ENCODE data around the gene KCNAB3. TPM values are rescaled to one million over a fixed set of nuclear protein-coding genes. Genes with fewer than 3 reads are reported as not detected.
A peak's percentile ranks its signal among the peaks of the same experiment; 100 is the strongest.

The KCNAB3 gene
- total and polyA plus RNA-seq, 9 donors = 2.4 to 9.5 (median 5.0) TPM

- Histone ChIP-seq H3K27me3 (ENCODE audit: control insufficient read depth, insufficient read depth, low read length) (no peaks in the 10 kb centered on the region), H3K4me3 (ENCODE audit: low read length) (no peak overlapping the region), H3K27ac (ENCODE audit: low read length) (no peak overlapping the region), H3K4me1 (ENCODE audit: control insufficient read depth, insufficient read depth, low read length) (no peaks in the 10 kb centered on the region), H3K36me3 (ENCODE audit: control insufficient read depth, insufficient read depth, low read length) (peaks cover 84% of the 10 kb centered on the region), H3K9me3 (replicated peaks; ENCODE audit: control insufficient read depth, low read depth, low read length) (no peaks in the 10 kb centered on the region)
- WGBS (ENCODE audit: insufficient coverage) = 89% methylated on average over 29 of the region's 29 CpGs
- DNase-seq = no peak
Measured at GRCh38 chr17:7909089-7909488, 20.6 kb downstream of the KCNAB3 start.

DNA sequence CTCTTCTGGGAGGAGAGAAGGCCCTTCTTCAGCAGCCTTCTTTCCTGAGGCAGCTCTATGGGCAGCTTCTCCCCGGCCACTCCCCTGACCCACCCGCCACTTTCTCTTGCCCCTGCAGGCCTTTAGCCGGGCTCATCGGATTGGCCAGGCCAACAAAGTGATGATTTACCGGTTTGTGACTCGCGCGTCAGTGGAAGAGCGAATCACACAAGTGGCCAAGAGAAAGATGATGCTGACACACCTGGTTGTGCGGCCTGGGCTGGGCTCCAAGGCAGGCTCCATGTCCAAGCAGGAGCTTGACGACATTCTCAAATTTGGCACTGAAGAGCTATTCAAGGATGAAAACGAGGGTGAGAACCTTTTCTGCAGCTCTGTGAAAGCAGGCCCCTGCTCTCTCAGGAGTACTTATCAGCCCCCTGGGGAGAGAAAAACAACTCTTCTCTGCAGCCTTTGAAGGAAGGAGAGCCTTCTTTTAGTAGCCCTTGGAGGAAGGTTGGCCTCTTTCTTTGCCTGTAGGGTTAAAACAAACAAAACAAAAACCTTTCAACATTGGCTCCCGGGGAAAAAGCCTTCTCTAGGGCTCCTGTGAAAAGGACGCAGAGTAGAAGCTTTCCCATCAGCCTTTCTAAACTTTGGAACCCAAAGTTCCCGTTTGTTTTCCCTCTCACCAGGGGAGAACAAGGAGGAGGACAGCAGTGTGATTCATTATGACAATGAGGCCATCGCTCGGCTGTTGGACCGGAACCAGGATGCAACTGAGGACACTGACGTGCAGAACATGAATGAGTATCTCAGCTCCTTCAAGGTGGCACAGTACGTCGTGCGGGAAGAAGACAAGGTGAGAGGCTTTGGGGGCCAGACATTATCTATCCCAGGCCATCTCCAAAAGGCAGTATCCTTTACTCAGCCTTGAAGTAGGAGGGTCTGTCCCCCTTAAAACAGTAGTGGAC is 26.2 kb downstream of the KCNAB3 start:
- WGBS (ENCODE audit: insufficient coverage) = 55% methylated on average over 17 of the region's 22 CpGs
- Histone ChIP-seq H3K4me3 (ENCODE audit: low read length) (no peak overlapping the region), H3K4me1 (ENCODE audit: control insufficient read depth, insufficient read depth, low read length) (no peaks in the 10 kb centered on the region), H3K36me3 (ENCODE audit: control insufficient read depth, insufficient read depth, low read length) (peaks cover 94% of the 10 kb centered on the region), H3K27me3 (ENCODE audit: control insufficient read depth, insufficient read depth, low read length) (no peaks in the 10 kb centered on the region), H3K9me3 (replicated peaks; ENCODE audit: control insufficient read depth, low read depth, low read length) (no peaks in the 10 kb centered on the region), H3K27ac (ENCODE audit: low read length) (no peak overlapping the region)
- DNase-seq = no peak

DNA sequence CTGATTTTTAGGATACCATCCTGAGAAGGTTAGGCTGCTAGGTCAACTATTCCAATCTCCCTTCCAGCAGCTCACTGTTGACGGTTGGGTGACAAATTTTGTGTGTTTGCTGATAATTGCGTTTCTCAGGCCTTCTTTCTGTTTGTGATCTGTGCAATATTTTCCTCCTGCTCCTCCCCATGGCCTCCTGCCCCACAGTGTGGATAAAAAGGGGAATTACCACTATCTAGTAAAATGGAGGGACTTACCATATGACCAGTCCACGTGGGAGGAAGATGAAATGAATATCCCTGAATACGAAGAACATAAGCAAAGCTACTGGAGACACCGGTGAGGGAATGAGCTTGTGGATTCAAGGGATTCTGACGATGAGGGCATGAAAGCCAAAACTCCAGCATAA is 31.9 kb downstream of the KCNAB3 start:
- H3K27me3 ChIP-seq (ENCODE audit: control insufficient read depth, insufficient read depth, low read length) = no peaks in the 10 kb centered on the region
- no peak overlapping the region for H3K27ac ChIP-seq (ENCODE audit: low read length)
- H3K4me1 ChIP-seq (ENCODE audit: control insufficient read depth, insufficient read depth, low read length) = peaks cover 13% of the 10 kb centered on the region
- peak; percentile 80 for DNase-seq
- WGBS (ENCODE audit: insufficient coverage) = 44% methylated on average over 4 of the region's 6 CpGs
- H3K4me3 ChIP-seq (ENCODE audit: low read length) = no peak overlapping the region
- H3K9me3 ChIP-seq (replicated peaks; ENCODE audit: control insufficient read depth, low read depth, low read length) = no peaks in the 10 kb centered on the region
- peaks cover 86% of the 10 kb centered on the region for H3K36me3 ChIP-seq (ENCODE audit: control insufficient read depth, insufficient read depth, low read length)

GRCh38 chr17:7897090-7897489 is 32.6 kb downstream of the KCNAB3 start:
- 82% methylated on average over 12 of the region's 13 CpGs for WGBS (ENCODE audit: insufficient coverage)
- Histone ChIP-seq H3K4me3 (ENCODE audit: low read length) (no peak overlapping the region), H3K27me3 (ENCODE audit: control insufficient read depth, insufficient read depth, low read length) (no peaks in the 10 kb centered on the region), H3K4me1 (ENCODE audit: control insufficient read depth, insufficient read depth, low read length) (peaks cover 17% of the 10 kb centered on the region), H3K9me3 (replicated peaks; ENCODE audit: control insufficient read depth, low read depth, low read length) (no peaks in the 10 kb centered on the region), H3K36me3 (ENCODE audit: control insufficient read depth, insufficient read depth, low read length) (peaks cover 81% of the 10 kb centered on the region), H3K27ac (ENCODE audit: low read length) (no peak overlapping the region)
- DNase-seq = no peak

DNA sequence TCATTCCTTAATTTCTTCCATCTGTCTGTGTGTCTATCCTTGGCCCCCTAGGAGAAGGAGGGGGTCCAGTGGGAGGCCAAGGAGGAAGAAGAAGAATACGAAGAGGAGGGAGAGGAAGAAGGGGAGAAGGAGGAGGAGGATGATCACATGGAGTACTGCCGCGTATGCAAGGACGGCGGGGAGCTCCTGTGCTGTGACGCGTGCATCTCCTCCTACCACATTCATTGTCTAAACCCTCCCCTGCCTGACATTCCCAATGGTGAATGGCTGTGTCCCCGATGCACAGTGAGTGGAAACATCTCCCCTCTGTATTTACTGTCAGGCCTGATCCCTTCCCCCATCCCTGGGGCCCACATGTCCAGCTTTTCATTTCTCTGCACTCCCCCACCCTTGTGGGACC is 34.8 kb downstream of the KCNAB3 start:
- peaks cover 83% of the 10 kb centered on the region for H3K36me3 ChIP-seq (ENCODE audit: control insufficient read depth, insufficient read depth, low read length)
- H3K4me3 ChIP-seq (ENCODE audit: low read length) = no peak overlapping the region
- H3K27me3 ChIP-seq (ENCODE audit: control insufficient read depth, insufficient read depth, low read length) = peaks cover 2% of the 10 kb centered on the region
- DNase-seq = no peak
- H3K4me1 ChIP-seq (ENCODE audit: control insufficient read depth, insufficient read depth, low read length) = peaks cover 34% of the 10 kb centered on the region
- H3K27ac ChIP-seq (ENCODE audit: low read length) = no peak overlapping the region
- H3K9me3 ChIP-seq (replicated peaks; ENCODE audit: control insufficient read depth, low read depth, low read length) = no peaks in the 10 kb centered on the region
- 95% methylated on average over 3 of the region's 8 CpGs for WGBS (ENCODE audit: insufficient coverage)

GRCh38 chr17:7894226-7894625 is 35.4 kb downstream of the KCNAB3 start:
- peaks cover 2% of the 10 kb centered on the region for H3K27me3 ChIP-seq (ENCODE audit: control insufficient read depth, insufficient read depth, low read length)
- H3K4me3 ChIP-seq (ENCODE audit: low read length) = no peak overlapping the region
- no peaks in the 10 kb centered on the region for H3K9me3 ChIP-seq (replicated peaks; ENCODE audit: control insufficient read depth, low read depth, low read length)
- no peak for DNase-seq
- no peak overlapping the region for H3K27ac ChIP-seq (ENCODE audit: low read length)
- H3K4me1 ChIP-seq (ENCODE audit: control insufficient read depth, insufficient read depth, low read length) = peaks cover 40% of the 10 kb centered on the region
- peaks cover 78% of the 10 kb centered on the region for H3K36me3 ChIP-seq (ENCODE audit: control insufficient read depth, insufficient read depth, low read length)
- WGBS (ENCODE audit: insufficient coverage) = no CpG with 5 or more reads among the region's 9 CpGs

- Histone ChIP-seq H3K4me3 (ENCODE audit: low read length) (no peak overlapping the region), H3K27ac (ENCODE audit: low read length) (no peak overlapping the region), H3K36me3 (ENCODE audit: control insufficient read depth, insufficient read depth, low read length) (peaks cover 69% of the 10 kb centered on the region), H3K9me3 (replicated peaks; ENCODE audit: control insufficient read depth, low read depth, low read length) (no peaks in the 10 kb centered on the region), H3K4me1 (ENCODE audit: control insufficient read depth, insufficient read depth, low read length) (peaks cover 49% of the 10 kb centered on the region), H3K27me3 (ENCODE audit: control insufficient read depth, insufficient read depth, low read length) (peaks cover 2% of the 10 kb centered on the region)
- 56% methylated on average over 3 of the region's 15 CpGs for WGBS (ENCODE audit: insufficient coverage)
- peak; percentile 74 for DNase-seq
Measured at GRCh38 chr17:7893187-7893880, 36.3 kb downstream of the KCNAB3 start.

DNA sequence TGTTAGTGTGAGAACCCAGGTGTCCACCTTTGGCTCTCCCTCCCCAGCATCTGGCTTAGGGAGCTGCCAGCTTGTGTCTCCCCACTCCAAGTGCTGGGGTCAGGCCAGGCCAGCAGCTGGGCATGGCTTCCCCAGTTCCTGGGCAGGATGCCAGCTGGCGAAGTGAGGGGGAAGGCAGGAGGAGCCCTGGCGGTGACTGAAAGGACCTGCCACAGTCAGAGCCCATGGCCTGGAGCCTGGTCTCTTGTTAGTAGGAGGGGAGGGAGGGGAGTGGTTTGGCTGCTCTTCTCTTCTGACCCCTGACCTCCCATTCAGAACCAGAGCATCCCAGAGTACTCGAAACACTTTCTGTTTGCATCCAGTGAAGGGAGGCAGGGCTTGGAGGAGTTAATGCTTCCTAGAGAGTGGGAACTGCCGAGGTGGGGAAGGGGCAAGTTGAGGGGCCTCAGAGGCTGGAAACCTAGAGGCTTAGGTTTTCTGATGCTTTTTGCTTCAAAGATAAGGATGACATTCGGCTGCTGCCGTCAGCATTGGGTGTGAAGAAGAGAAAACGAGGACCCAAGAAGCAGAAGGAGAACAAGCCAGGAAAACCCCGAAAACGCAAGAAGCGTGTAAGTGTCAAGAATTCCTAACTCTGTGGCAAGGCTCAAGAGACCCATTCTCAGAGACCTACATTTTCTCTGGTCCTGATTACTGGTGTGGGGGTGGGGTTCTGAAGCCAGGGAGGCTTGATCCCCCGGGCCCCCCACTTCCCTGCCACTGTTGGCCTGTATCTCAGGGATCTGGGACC is 40.3 kb downstream of the KCNAB3 start:
- Histone ChIP-seq H3K27ac (ENCODE audit: low read length) (peak overlapping the region; percentile 95), H3K4me3 (ENCODE audit: low read length) (peak overlapping the region; percentile 22), H3K27me3 (ENCODE audit: control insufficient read depth, insufficient read depth, low read length) (peaks cover 2% of the 10 kb centered on the region), H3K9me3 (replicated peaks; ENCODE audit: control insufficient read depth, low read depth, low read length) (no peaks in the 10 kb centered on the region), H3K36me3 (ENCODE audit: control insufficient read depth, insufficient read depth, low read length) (peaks cover 37% of the 10 kb centered on the region), H3K4me1 (ENCODE audit: control insufficient read depth, insufficient read depth, low read length) (peaks cover 77% of the 10 kb centered on the region)
- DNase-seq = peak; percentile 97
- 13% methylated on average over 7 of the region's 11 CpGs for WGBS (ENCODE audit: insufficient coverage)

DNA sequence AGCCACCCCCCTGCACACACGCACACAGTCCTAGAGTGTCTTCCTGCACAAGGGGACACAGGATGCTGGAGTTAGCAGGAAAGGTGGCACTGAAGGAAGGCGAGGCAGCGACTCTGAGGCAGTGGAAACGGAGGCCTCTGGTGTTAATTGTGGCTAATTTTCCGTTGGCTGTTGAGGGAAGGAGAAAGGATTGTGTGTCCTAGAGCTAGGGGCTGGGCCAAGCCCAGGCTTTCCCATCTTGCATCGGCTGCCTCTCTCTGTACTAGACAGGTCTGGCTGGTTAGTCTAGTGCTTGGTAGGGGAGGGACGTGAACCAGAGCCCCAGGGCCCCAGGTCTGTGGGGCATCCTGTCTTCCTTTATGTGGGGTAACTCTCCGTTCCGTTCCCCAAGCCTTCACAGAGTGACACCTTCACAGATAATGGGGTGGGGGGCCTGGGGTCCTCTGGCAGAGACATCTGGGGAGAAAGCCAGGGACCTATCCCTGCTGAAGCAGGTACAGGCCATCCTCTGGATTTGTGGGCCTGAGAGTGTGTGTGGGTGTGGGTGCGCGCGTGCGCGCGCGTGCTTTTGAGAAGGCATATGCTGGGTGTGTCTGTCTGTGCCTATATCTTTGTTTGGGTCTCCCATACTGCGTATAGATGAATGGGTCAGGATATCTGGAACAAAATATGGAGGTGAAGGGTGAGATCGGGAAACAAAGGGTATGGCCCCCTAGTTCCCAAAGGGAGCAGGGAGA is 41.3 kb downstream of the KCNAB3 start, which contains the start of gene CHD3:
CHD3 (plus strand) TSS at position 606 of the 737 bp plus-strand sequence. CDS start 212 bp downstream, outside the sequence.
- peak within 1 kb of the TSS; percentile 95 for H3K27ac ChIP-seq (ENCODE audit: low read length)
- DNase-seq = no peak
- 23% methylated on average over 14 of the region's 18 CpGs for WGBS (ENCODE audit: insufficient coverage)
- peaks cover 2% of the 10 kb centered on the region for H3K27me3 ChIP-seq (ENCODE audit: control insufficient read depth, insufficient read depth, low read length)
- no peaks in the 10 kb centered on the region for H3K9me3 ChIP-seq (replicated peaks; ENCODE audit: control insufficient read depth, low read depth, low read length)
- peaks cover 27% of the 10 kb centered on the region for H3K36me3 ChIP-seq (ENCODE audit: control insufficient read depth, insufficient read depth, low read length)
- peaks cover 70% of the 10 kb centered on the region for H3K4me1 ChIP-seq (ENCODE audit: control insufficient read depth, insufficient read depth, low read length)
- H3K4me3 ChIP-seq (ENCODE audit: low read length) = peak within 1 kb of the TSS; percentile 76
